Measurements from ENCODE around the gene UGT1A8. TPM values are rescaled to one million over a fixed set of nuclear protein-coding genes. Genes with fewer than 3 reads are reported as not detected.
"Not testable (repeated sequence)": the region's sequence is repeated elsewhere in the genome, so short reads cannot be mapped to it uniquely, and the experiment has no call there.

The UGT1A8 gene
- total RNA-seq, 2 experiments from 2014 or later: not detected

DNA sequence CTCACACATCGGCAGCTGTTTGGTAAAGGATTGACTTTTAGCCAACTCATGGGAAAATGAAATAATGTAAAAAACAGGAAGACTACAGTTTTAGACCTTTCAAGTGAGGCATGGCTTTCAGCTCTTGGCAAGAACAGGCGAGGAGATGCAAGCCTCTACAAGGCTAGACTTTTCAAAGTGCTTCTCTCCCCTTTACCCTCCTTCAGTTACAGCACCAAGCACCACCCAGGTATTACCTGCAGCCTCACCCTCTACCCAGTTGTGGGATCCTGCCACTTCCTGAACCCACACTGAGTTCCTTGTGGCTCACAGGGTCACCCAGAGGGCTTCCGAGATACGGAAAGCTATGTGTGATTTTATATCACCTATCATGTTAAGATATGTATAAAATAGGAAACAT, 33.5 kb downstream of the UGT1A8 start:
- DNase-seq (no peak), ATAC-seq (no peak)
- Mint-ChIP-seq H3K4me3 (no peak overlapping the region), H3K27me3 (ENCODE audit: low read depth) (peaks cover 9% of the 10 kb centered on the region), H3K4me1 (ENCODE audit: low read depth) (no peaks in the 10 kb centered on the region), H3K9me3 (ENCODE audit: insufficient read depth) (peaks cover 7% of the 10 kb centered on the region), H3K36me3 (ENCODE audit: low read depth) (no peaks in the 10 kb centered on the region), H3K27ac (no peak overlapping the region)
- POLR2A ChIA-PET: no interaction called here
- CTCF ChIA-PET: no interaction called here

DNA sequence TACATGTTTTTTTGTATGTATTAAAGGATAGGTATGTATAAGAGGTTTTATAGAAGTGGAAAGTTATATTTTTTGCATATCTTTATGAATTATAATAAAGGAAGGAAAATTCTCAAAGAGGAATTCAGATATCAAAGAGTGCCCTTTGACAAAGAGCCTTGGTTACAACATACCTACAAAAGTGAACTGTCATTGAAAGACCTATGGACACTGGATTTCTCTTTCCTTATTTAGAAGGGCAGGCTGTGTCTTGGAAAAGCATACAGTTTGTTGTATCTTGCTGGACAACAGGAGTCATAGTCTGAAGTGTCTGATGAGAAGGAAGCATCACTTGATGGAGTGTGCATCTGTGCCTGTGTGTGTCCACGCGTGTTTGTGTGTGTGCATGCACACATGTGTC, 34.0 kb downstream of the UGT1A8 start:
- Mint-ChIP-seq H3K4me3 (no peak overlapping the region), H3K9me3 (ENCODE audit: insufficient read depth) (peaks cover 7% of the 10 kb centered on the region), H3K27ac (no peak overlapping the region), H3K4me1 (ENCODE audit: low read depth) (no peaks in the 10 kb centered on the region), H3K27me3 (ENCODE audit: low read depth) (peaks cover 9% of the 10 kb centered on the region), H3K36me3 (ENCODE audit: low read depth) (no peaks in the 10 kb centered on the region)
- ATAC-seq (no peak), DNase-seq (no peak)
- CTCF ChIA-PET: no interaction called here
- POLR2A ChIA-PET: no interaction called here

DNA sequence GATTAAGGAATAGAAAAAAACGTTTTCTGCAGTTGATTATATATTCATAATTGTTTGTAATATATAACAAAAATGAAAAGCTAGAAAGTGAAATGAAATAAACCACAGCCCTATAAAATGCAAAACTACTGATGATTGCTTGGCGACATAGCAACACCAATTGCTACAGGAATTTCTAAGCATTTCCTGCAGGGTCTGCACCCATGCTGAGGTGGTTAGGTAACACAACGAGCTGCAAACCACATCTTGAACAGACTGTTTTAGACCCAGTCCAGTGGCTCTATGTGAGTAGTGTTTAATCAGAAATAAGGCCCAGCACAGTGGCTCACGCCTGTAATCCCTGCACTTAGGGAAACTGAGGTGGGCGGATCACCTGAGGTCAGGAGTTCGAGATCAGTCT, 37.1 kb downstream of the UGT1A8 start:
- DNase-seq (no peak), ATAC-seq (no peak)
- H3K4me3 Mint-ChIP-seq: no peak overlapping the region
- CTCF ChIA-PET: no interaction called here
- H3K9me3 Mint-ChIP-seq (ENCODE audit: insufficient read depth): no peaks in the 10 kb centered on the region
- no peaks in the 10 kb centered on the region for H3K4me1 Mint-ChIP-seq (ENCODE audit: low read depth)
- H3K27ac Mint-ChIP-seq: no peak overlapping the region
- H3K36me3 Mint-ChIP-seq (ENCODE audit: low read depth): no peaks in the 10 kb centered on the region
- peaks cover 21% of the 10 kb centered on the region for H3K27me3 Mint-ChIP-seq (ENCODE audit: low read depth)
- POLR2A ChIA-PET: no interaction called here

GRCh38 chr2:233655043-233655442, 37.6 kb downstream of the UGT1A8 start:
- Mint-ChIP-seq H3K27me3 (ENCODE audit: low read depth) (peaks cover 27% of the 10 kb centered on the region), H3K36me3 (ENCODE audit: low read depth) (no peaks in the 10 kb centered on the region), H3K4me3 (no peak overlapping the region), H3K4me1 (ENCODE audit: low read depth) (no peaks in the 10 kb centered on the region), H3K9me3 (ENCODE audit: insufficient read depth) (no peaks in the 10 kb centered on the region), H3K27ac (no peak overlapping the region)
- ChIA-PET POLR2A (no interaction called here), CTCF (no interaction called here)
- DNase-seq: no peak
- no peak for ATAC-seq

GRCh38 chr2:233655943-233656342, 38.5 kb downstream of the UGT1A8 start:
- ATAC-seq; POLR2A ChIA-PET; H3K4me3 Mint-ChIP-seq; H3K27ac Mint-ChIP-seq; DNase-seq; CTCF ChIA-PET; H3K36me3 Mint-ChIP-seq (ENCODE audit: low read depth); H3K9me3 Mint-ChIP-seq (ENCODE audit: insufficient read depth); H3K4me1 Mint-ChIP-seq (ENCODE audit: low read depth): not testable (repeated sequence)
- peaks cover 29% of the 10 kb centered on the region for H3K27me3 Mint-ChIP-seq (ENCODE audit: low read depth)

DNA sequence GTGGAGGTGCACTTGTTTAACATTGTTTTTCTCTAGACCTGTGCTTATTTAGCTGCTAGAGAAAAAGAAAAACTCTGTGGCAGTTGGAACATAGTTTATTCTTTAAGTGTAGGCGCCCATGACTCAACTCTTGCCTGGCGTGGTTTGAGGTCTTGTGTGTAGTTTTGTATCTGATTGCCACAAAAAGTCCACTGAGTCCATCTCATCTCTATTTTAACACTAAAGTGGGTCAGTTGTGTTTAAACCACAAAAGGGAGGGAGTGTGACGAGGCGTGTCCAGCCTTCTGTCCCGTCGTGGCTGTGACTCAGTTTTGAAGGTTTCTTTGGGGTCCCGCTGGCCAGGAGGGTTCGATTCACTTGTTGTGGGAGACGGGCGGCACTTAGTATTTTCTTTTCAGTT, 39.0 kb downstream of the UGT1A8 start:
- no peaks in the 10 kb centered on the region for H3K9me3 Mint-ChIP-seq (ENCODE audit: insufficient read depth)
- no peak for DNase-seq
- no peaks in the 10 kb centered on the region for H3K4me1 Mint-ChIP-seq (ENCODE audit: low read depth)
- no peak overlapping the region for H3K27ac Mint-ChIP-seq
- H3K4me3 Mint-ChIP-seq: no peak overlapping the region
- peaks cover 29% of the 10 kb centered on the region for H3K27me3 Mint-ChIP-seq (ENCODE audit: low read depth)
- no peaks in the 10 kb centered on the region for H3K36me3 Mint-ChIP-seq (ENCODE audit: low read depth)
- CTCF ChIA-PET: no interaction called here
- POLR2A ChIA-PET: no interaction called here
- ATAC-seq: no peak

DNA sequence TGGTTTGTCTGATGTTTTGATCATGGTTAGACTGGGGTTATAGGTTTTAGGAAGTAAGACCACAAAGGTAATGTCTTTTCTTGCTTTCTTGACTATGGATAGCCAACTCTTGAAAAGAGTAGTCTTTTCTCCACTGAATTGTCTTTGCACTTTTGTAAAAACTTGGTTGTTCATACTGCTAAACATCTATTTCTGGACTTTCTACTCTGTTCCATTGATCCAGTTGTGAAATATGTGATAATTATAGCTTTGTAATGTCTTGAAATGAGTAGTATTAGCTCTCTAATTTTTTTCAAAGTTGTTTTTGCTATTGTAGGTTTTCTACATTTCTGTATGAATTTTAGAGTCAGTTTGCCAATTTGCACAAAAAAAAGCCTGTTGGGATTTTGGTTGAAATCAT, 41.2 kb downstream of the UGT1A8 start:
- CTCF ChIA-PET: no interaction called here
- H3K4me1 Mint-ChIP-seq (ENCODE audit: low read depth): no peaks in the 10 kb centered on the region
- H3K9me3 Mint-ChIP-seq (ENCODE audit: insufficient read depth): no peaks in the 10 kb centered on the region
- no peak overlapping the region for H3K27ac Mint-ChIP-seq
- no peak overlapping the region for H3K4me3 Mint-ChIP-seq
- POLR2A ChIA-PET: no interaction called here
- no peaks in the 10 kb centered on the region for H3K36me3 Mint-ChIP-seq (ENCODE audit: low read depth)
- ATAC-seq (no peak), DNase-seq (no peak)
- H3K27me3 Mint-ChIP-seq (ENCODE audit: low read depth): peaks cover 38% of the 10 kb centered on the region

- H3K4me1 Mint-ChIP-seq (ENCODE audit: low read depth): no peaks in the 10 kb centered on the region
- H3K27ac Mint-ChIP-seq: no peak overlapping the region
- ATAC-seq (no peak), DNase-seq (no peak)
- no peak overlapping the region for H3K4me3 Mint-ChIP-seq
- no peaks in the 10 kb centered on the region for H3K9me3 Mint-ChIP-seq (ENCODE audit: insufficient read depth)
- POLR2A ChIA-PET: no interaction called here
- no peaks in the 10 kb centered on the region for H3K36me3 Mint-ChIP-seq (ENCODE audit: low read depth)
- H3K27me3 Mint-ChIP-seq (ENCODE audit: low read depth): peaks cover 35% of the 10 kb centered on the region
- CTCF ChIA-PET: no interaction called here
Observed at GRCh38 chr2:233663911-233664310, 46.5 kb downstream of the UGT1A8 start.

DNA sequence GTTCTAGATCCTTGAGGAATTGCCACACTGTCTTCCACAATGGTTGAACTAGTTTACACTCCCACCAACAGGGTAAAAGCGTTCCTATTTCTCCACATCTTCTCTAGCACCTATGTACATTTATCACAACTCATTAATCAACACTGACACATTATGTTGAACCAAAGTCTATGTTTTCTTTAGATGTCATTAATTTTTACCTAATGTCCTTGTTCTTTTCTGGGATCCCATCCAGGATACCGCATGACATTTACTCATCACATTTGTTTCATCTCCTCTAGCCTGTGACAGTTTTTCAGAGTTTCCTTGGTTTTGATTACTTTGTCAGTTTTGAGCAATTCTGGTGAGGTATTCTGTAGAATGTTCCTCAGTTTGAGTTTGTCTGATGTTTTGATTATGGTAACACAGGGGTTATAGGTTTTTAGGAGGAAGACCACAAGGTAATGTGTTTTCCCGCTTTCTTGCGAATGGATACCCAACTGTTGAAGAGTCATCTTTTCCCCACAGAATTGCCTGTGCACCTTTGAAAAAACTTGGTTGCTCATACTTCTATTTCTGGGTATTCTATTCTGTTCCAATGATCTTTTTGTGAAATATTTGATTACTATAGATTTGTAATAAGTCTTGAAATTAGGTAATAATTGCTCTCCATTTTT, 51.3 kb downstream of the UGT1A8 start:
- ChIA-PET POLR2A (no interaction called here), CTCF (no interaction called here)
- peaks cover 23% of the 10 kb centered on the region for H3K27me3 Mint-ChIP-seq (ENCODE audit: low read depth)
- H3K4me3 Mint-ChIP-seq: no peak overlapping the region
- no peak overlapping the region for H3K27ac Mint-ChIP-seq
- DNase-seq (no peak), ATAC-seq (no peak)
- H3K9me3 Mint-ChIP-seq (ENCODE audit: insufficient read depth): no peaks in the 10 kb centered on the region
- H3K36me3 Mint-ChIP-seq (ENCODE audit: low read depth): no peaks in the 10 kb centered on the region
- H3K4me1 Mint-ChIP-seq (ENCODE audit: low read depth): no peaks in the 10 kb centered on the region

DNA sequence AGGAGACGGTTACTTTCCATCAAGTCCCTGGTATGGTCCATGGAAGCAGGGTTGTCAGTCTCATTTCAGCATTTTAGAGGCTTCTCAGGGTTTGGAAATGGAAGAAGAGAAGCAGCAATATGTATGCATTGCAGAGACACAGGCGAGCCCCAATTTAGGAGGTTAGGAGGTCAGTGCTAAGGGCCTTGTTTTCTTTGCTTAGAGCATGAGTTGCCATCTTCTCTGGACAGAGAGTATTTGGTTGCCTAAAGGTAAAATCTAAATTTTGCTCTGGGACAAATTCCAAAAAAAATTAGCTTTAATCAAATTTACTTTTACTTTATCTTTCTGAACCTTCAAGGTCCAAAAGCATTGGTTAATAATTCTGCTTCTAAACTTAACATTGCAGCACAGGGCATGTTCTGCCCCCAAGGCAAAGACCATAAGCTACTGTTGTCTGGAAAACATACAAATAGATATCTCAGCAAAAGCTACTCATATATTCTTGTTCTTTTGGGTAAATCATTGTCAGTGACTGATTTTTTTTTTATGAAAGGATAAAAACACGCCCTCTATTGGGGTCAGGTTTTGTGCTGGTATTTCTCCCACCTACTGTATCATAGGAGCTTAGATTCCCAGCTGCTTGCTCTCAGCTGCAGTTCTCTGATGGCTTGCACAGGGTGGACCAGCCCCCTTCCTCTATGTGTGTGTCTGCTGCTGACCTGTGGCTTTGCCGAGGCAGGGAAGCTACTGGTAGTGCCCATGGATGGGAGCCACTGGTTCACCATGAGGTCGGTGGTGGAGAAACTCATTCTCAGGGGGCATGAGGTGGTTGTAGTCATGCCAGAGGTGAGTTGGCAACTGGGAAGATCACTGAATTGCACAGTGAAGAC, 54.1 kb downstream of the UGT1A8 start, which contains the start of gene UGT1A9:
Gene UGT1A9, plus strand, starts transcription at position 609 of the 872 bp plus-strand sequence. Its CDS starts 37 bp downstream, at position 646.
- ATAC-seq (no peak), DNase-seq (no peak)
- Mint-ChIP-seq H3K36me3 (ENCODE audit: low read depth) (no peaks in the 10 kb centered on the region), H3K9me3 (ENCODE audit: insufficient read depth) (no peaks in the 10 kb centered on the region), H3K27me3 (ENCODE audit: low read depth) (peaks cover 23% of the 10 kb centered on the region), H3K4me1 (ENCODE audit: low read depth) (no peaks in the 10 kb centered on the region), H3K27ac (no peak within 1 kb of the TSS), H3K4me3 (no peak within 1 kb of the TSS)
- POLR2A ChIA-PET: no interaction called here
- CTCF ChIA-PET: no interaction called here

- no peaks in the 10 kb centered on the region for H3K36me3 Mint-ChIP-seq (ENCODE audit: low read depth)
- H3K27me3 Mint-ChIP-seq (ENCODE audit: low read depth): peaks cover 32% of the 10 kb centered on the region
- no peaks in the 10 kb centered on the region for H3K9me3 Mint-ChIP-seq (ENCODE audit: insufficient read depth)
- ATAC-seq (no peak), DNase-seq (no peak)
- no peak overlapping the region for H3K4me3 Mint-ChIP-seq
- ChIA-PET CTCF (no interaction called here), POLR2A (no interaction called here)
- H3K27ac Mint-ChIP-seq: no peak overlapping the region
- no peaks in the 10 kb centered on the region for H3K4me1 Mint-ChIP-seq (ENCODE audit: low read depth)
Observed at GRCh38 chr2:233672886-233673285, 55.5 kb downstream of the UGT1A8 start.

DNA sequence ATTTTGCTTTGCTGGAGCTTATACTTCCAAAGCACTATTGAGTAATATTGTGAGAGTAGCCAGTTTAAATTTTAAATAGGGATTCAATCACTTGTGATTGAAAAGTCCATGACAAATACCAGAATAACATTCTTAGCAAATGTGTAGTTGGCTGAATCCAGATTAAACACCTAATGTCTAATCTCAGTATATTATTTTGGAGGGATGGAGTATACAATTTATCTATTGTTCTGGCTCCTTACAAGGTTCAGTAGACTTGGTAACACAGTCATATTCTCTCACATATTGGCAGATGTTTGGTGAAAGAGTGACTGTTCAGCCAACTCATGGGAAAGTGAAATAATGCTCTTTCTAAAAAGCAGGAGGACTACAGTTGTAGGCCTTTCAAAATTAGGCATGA, 56.5 kb downstream of the UGT1A8 start:
- ATAC-seq: no peak
- CTCF ChIA-PET: no interaction called here
- H3K9me3 Mint-ChIP-seq (ENCODE audit: insufficient read depth): no peaks in the 10 kb centered on the region
- H3K4me3 Mint-ChIP-seq: no peak overlapping the region
- POLR2A ChIA-PET: no interaction called here
- H3K36me3 Mint-ChIP-seq (ENCODE audit: low read depth): no peaks in the 10 kb centered on the region
- H3K4me1 Mint-ChIP-seq (ENCODE audit: low read depth): no peaks in the 10 kb centered on the region
- no peak for DNase-seq
- no peak overlapping the region for H3K27ac Mint-ChIP-seq
- peaks cover 31% of the 10 kb centered on the region for H3K27me3 Mint-ChIP-seq (ENCODE audit: low read depth)
